Measurements from ENCODE around the gene SRF. TPM values are rescaled to one million over a fixed set of nuclear protein-coding genes. Genes with fewer than 3 reads are reported as not detected.
A peak's percentile ranks its signal among the peaks of the same experiment; 100 is the strongest.

Gene SRF
- total RNA-seq, 2 experiments from 2014 or later: 34.4 to 36.0 TPM

DNA sequence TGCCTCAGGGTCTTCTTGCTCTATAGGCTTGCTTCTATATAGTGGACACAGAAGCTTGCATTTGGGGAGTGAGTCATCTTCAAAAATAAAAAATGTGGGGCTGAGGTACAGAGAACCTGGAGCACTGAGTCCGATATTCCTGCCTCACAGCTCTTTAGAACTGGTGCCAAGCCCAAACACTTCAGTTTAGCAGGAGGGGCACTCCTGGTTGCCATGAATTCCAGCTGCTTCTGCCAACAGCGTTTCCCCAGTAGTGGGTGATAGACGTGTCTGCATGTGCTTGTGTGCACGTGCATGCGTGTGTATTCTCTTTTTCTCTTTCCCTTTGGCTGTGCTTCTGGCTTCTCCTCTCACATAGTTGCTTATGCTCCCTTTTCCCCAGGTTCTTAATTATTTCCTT, 46.3 kb downstream of the SRF start:
- Mint-ChIP-seq H3K4me1 (peaks cover 2% of the 10 kb centered on the region), H3K27me3 (no peaks in the 10 kb centered on the region), H3K27ac (no peak overlapping the region), H3K36me3 (peaks cover 18% of the 10 kb centered on the region), H3K4me3 (no peak overlapping the region), H3K9me3 (no peaks in the 10 kb centered on the region)
- DNase-seq: peak; percentile 5
- ATAC-seq (ENCODE audit: low read depth): no peak
- POLR2A ChIA-PET: no interaction called here

DNA sequence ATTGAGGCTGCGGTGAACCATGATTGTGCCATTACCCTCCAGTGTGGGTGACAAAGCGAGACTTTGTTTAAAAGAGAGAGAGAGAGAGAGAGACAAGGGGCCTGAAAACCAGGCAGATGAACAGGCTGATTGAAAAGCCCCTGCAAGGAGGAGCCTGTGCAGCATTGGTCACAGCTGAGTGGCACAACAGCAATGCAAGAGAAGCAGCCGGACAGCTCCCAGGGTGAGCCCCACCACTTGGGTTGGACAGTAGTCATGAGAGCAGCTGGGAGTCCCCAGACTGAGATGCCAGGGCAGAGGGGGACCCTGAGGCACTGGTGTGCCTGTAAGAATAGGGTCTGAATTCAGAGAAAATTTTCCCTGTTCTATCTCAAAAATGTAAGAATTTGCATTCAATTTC, 48.0 kb downstream of the SRF start:
- H3K27ac Mint-ChIP-seq: no peak overlapping the region
- H3K27me3 Mint-ChIP-seq: no peaks in the 10 kb centered on the region
- no peak overlapping the region for H3K4me3 Mint-ChIP-seq
- POLR2A ChIA-PET: no interaction called here
- no peak for ATAC-seq (ENCODE audit: low read depth)
- peak; percentile 5 for DNase-seq
- H3K4me1 Mint-ChIP-seq: peaks cover 6% of the 10 kb centered on the region
- H3K36me3 Mint-ChIP-seq: peaks cover 18% of the 10 kb centered on the region
- no peaks in the 10 kb centered on the region for H3K9me3 Mint-ChIP-seq

DNA sequence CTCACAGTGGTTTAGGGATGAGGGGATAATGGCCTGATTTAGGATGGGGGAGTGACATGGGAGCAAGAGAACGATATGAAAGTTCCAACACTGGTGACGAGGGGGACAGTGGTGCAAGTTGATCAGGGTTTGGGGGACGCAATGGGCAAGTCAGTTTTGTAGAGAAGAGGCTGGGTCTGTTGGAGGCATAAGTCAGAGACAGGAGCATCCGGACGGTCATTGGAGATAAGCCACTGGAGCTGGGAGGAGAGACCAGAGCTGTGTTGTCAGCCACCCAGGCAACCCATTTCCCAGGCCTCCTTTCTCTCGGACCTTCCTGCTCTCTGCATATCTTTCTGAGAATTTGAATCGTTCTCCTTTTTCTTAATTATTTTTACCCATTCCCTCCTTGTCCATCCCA, 48.7 kb downstream of the SRF start:
- Mint-ChIP-seq H3K4me3 (no peak overlapping the region), H3K9me3 (no peaks in the 10 kb centered on the region), H3K27me3 (no peaks in the 10 kb centered on the region), H3K36me3 (peaks cover 17% of the 10 kb centered on the region), H3K27ac (no peak overlapping the region), H3K4me1 (peaks cover 12% of the 10 kb centered on the region)
- POLR2A ChIA-PET: no interaction called here
- peak; percentile 6 for DNase-seq
- ATAC-seq (ENCODE audit: low read depth): no peak

GRCh38 chr6:43220439-43220951, 49.4 kb downstream of the SRF start:
- H3K4me3 Mint-ChIP-seq: no peak overlapping the region
- peaks cover 15% of the 10 kb centered on the region for H3K36me3 Mint-ChIP-seq
- H3K9me3 Mint-ChIP-seq: no peaks in the 10 kb centered on the region
- H3K4me1 Mint-ChIP-seq: peaks cover 16% of the 10 kb centered on the region
- POLR2A ChIA-PET: interaction anchor here (0.6 to 1.1 kb wide), 2 partner anchors 23 to 25 kb away, joined by 4 to 11 read pairs; partner anchors contain the start of gene TTBK1
- no peaks in the 10 kb centered on the region for H3K27me3 Mint-ChIP-seq
- peak overlapping the region; percentile 43 for H3K27ac Mint-ChIP-seq
- DNase-seq: peak; percentile 15
- ATAC-seq (ENCODE audit: low read depth): no peak

- peaks cover 24% of the 10 kb centered on the region for H3K4me1 Mint-ChIP-seq
- no peaks in the 10 kb centered on the region for H3K27me3 Mint-ChIP-seq
- DNase-seq (peak; percentile 16), ATAC-seq (ENCODE audit: low read depth) (no peak)
- H3K9me3 Mint-ChIP-seq: no peaks in the 10 kb centered on the region
- POLR2A ChIA-PET: interaction anchor here (0.6 to 1.2 kb wide), 5 partner anchors 22 to 154 kb away, joined by 3 to 11 read pairs (median 4); partner anchors contain the start of gene TTBK1
- peak overlapping the region; percentile 43 for H3K27ac Mint-ChIP-seq
- no peak overlapping the region for H3K4me3 Mint-ChIP-seq
- H3K36me3 Mint-ChIP-seq: peaks cover 16% of the 10 kb centered on the region
Observed at GRCh38 chr6:43221046-43221972, 50.2 kb downstream of the SRF start.

DNA sequence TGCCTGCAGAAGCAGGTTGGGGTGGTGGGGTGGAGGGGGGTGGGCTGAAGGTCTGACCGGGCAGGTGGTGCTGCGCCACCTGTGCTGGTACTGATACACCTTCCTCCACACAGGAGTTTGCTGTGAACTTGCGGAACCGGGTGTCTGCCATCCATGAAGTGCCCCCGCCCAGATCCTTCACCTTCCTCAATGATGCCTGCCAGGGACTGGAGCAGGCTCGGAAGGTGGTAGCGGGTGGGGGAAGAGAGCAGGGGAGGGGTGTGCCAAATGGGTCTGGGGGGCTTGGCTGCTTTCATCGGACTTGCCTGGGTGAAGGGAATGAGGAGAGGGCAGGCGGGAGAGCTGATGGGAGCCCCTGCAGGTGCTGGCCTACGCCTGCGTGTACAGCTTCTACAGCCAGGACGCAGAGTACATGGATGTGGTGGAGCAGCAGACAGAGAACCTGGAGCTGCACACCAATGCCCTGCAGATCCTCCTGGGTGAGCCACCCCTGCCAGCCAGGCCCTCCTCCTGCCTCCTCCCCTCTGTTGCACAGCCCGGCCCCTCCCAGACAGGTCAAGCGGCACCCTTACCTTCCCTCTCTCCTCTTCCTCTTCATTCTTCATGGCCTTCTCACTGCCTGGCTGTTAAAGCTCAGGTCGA, 51.5 kb downstream of the SRF start:
- no peak for ATAC-seq (ENCODE audit: low read depth)
- Mint-ChIP-seq H3K36me3 (peaks cover 19% of the 10 kb centered on the region), H3K27ac (peak overlapping the region; percentile 77), H3K4me1 (peaks cover 28% of the 10 kb centered on the region), H3K27me3 (no peaks in the 10 kb centered on the region), H3K4me3 (no peak overlapping the region), H3K9me3 (no peaks in the 10 kb centered on the region)
- POLR2A ChIA-PET: interaction anchor here (1.2 kb wide), 1 partner anchor 50 kb away, joined by 3 read pairs; no protein-coding TSS in a partner anchor
- DNase-seq: peak; percentile 24

DNA sequence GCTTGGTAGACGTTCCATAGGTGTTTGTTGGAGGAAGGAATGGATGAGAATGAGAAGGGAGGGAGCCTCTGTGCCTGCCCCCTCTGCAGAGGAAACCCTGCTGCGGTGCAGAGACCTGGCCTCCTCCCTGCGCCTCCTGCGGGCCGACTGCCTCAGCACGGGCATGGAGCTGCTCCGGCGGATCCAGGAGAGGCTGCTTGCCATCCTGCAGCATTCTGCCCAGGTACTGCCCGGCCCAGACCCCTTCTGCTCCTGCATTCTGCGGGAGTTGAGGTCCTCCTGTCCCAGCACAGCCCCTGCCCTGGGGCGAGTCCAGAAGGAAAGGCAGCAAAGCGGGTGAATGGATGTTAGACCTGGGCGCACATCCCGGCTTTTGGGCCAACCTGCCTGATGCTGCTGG, 52.1 kb downstream of the SRF start:
- Mint-ChIP-seq H3K4me1 (peaks cover 29% of the 10 kb centered on the region), H3K27me3 (no peaks in the 10 kb centered on the region), H3K36me3 (peaks cover 19% of the 10 kb centered on the region), H3K27ac (peak overlapping the region; percentile 77), H3K9me3 (no peaks in the 10 kb centered on the region), H3K4me3 (no peak overlapping the region)
- POLR2A ChIA-PET: interaction anchor here (1.3 kb wide), 1 partner anchor 11 kb away, joined by 4 read pairs; no protein-coding TSS in a partner anchor
- DNase-seq (peak; percentile 28), ATAC-seq (ENCODE audit: low read depth) (no peak)

DNA sequence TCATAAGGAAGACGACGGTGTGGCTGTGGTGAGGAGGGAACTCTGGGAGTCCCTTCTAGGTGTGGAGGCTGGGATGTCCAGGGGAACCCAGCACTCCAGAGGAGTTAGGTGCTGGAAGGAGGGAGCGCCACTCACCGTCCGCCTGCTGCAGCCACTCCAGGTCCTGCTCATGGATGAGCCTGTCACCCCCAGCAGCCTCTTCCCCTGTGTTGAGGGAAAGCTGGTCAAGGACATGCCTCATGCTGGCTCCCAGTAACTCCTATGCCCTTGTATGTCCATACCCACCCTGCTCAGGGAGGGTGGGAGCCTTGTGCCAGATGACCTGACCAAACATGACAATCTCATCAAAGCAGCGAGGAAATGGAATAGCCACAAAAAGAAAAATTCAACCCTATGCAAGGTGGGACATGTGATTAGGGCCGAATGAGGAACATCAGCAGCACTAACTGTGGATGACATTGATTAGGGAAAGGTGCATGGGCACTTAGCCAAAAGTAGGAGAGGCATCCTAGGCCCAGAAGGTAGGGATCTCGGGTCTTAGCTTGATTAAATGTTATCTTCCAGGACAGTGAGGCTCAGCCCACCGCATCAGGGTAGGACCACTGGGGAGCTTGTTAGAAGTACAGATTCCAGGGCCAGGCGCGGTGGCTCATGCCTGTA, 55.3 kb downstream of the SRF start:
- ATAC-seq (ENCODE audit: low read depth) (no peak), DNase-seq (peak; percentile 25)
- Mint-ChIP-seq H3K4me3 (no peak overlapping the region), H3K27ac (peak overlapping the region; percentile 80), H3K36me3 (peaks cover 10% of the 10 kb centered on the region), H3K27me3 (peaks cover under 1% of the 10 kb centered on the region), H3K4me1 (peaks cover 38% of the 10 kb centered on the region), H3K9me3 (no peaks in the 10 kb centered on the region)
- POLR2A ChIA-PET: interaction anchor here (0.5 to 2.3 kb wide), 3 partner anchors 52 to 445 kb away, joined by 3 to 10 read pairs (median 3); partner anchors contain the start of gene ZNF318

DNA sequence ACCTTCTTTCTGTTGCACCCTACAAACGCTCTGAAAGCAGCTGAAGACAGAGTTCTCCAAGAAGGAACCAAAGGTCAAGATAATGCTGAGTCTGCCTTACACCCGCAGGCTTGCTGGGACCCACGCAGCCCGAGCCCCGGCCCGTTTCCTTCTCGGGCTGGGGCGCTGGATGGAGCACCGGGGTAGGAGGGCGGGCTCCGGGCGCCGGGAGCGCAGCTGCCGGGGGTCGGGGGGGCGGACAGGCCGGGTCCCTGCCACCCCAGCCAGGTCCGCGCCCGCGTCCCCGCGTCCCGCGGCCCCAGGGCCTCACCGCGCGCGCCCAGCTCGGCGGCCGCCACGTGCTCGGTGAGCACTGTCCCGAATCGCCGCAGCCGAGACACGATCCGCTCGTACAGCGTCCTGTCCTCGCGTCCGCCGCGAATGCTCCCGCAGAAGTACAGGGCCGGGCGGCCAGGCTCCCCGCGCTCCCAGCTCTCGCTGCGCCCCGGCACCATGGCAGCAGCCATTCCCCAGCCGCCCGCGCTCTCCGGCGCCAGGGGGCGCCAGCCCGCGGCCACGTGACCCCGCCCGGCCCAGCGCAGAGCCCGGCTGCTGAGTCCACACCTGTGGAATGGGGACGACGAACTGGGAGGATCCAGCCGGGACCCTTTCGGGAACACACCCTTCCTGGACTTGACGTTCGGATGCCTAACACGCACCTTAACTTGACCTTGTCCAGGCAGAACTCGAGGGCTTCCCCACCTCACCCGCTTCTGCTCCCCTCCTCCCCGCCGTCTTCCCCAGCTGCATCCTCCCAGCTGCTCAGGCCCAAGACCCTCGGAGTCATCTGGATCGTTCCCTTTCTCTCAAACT, 58.1 kb downstream of the SRF start, which contains the start of gene DNPH1:
TSS of gene DNPH1 (minus strand) at position 531 of the 852 bp plus-strand sequence. CDS start at position 506, 25 bp downstream.
- Mint-ChIP-seq H3K4me1 (peaks cover 34% of the 10 kb centered on the region), H3K36me3 (peaks cover 8% of the 10 kb centered on the region), H3K27ac (peak within 1 kb of the TSS; percentile 84), H3K9me3 (no peaks in the 10 kb centered on the region), H3K27me3 (peaks cover 13% of the 10 kb centered on the region), H3K4me3 (peak within 1 kb of the TSS; percentile 86)
- POLR2A ChIA-PET: interaction anchor here (0.5 to 2.2 kb wide), 11 partner anchors 9 to 420 kb away, joined by 3 to 8 read pairs (median 3); partner anchors contain the start of genes CUL9 and LRRC73
- ATAC-seq (ENCODE audit: low read depth): peak; percentile 81
- DNase-seq: peak; percentile 93

- Mint-ChIP-seq H3K27me3 (peaks cover 13% of the 10 kb centered on the region), H3K36me3 (peaks cover 6% of the 10 kb centered on the region), H3K4me1 (peaks cover 29% of the 10 kb centered on the region), H3K9me3 (no peaks in the 10 kb centered on the region), H3K4me3 (peak overlapping the region; percentile 84), H3K27ac (peak overlapping the region; percentile 84)
- ATAC-seq (ENCODE audit: low read depth): peak; percentile 2
- POLR2A ChIA-PET: interaction anchor here (0.6 to 2.2 kb wide), 8 partner anchors 8 to 995 kb away, joined by 3 to 8 read pairs (median 3); partner anchors contain the start of gene CUL9
- DNase-seq: peak; percentile 24
Observed at GRCh38 chr6:43229803-43230620, 58.9 kb downstream of the SRF start.

DNA sequence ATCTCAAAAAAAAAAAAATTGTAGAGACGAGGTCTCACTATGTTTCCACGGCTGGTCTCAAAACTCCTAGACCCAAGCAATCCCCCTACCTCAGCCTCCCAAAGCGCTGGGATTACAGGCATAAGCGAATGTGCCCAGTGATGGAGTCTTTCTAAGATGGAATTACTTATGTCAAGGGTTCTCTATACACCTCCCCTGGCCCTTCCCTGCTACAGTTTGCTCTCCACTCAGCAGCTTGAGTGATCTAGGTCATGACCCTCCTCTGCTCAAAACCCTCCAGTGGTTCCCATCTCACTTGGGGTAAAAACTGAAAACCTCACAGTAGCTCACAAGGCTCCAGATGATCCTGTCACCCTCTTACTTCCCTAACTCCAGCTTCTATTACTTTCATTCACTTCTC, 60.0 kb downstream of the SRF start:
- Mint-ChIP-seq H3K27ac (no peak overlapping the region), H3K9me3 (no peaks in the 10 kb centered on the region), H3K4me1 (peaks cover 20% of the 10 kb centered on the region), H3K36me3 (peaks cover 4% of the 10 kb centered on the region), H3K27me3 (peaks cover 17% of the 10 kb centered on the region), H3K4me3 (no peak overlapping the region)
- ATAC-seq (ENCODE audit: low read depth) (no peak), DNase-seq (peak; percentile 2)
- POLR2A ChIA-PET: interaction anchor here (2.2 kb wide), 1 partner anchor 16 kb away, joined by 8 read pairs; no protein-coding TSS in a partner anchor
